Measurements from ENCODE around the gene CD300LG. TPM values are rescaled to one million over a fixed set of nuclear protein-coding genes. Genes with fewer than 3 reads are reported as not detected.

Gene CD300LG
- total and polyA plus RNA-seq, 2 experiments from 2014 or later, result not detected

DNA sequence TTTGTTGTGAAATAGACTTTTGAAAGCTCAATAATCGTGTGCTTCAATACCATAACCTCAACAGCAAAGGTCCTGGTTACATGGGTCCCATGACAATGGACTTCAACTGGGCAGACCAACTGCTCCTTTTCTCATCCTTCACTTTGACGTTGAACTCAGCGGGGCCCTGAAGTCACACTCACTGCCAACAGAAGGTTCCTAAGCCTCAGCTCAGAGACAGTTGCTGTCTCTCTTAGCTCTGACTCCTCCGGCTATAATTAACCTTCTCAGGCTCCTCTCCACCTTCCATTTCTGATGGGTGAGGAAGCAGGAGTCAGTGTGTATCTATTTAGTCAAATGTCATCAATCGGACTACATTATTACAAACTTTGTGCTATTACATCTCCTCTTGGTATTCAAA lies 37.9 kb upstream of the CD300LG start:
- Histone ChIP-seq H3K27ac (no peak overlapping the region), H4K20me1 (ENCODE audit: insufficient read depth, poor library complexity, severe bottlenecking) (no peaks in the 10 kb centered on the region), H3K27me3 (no peaks in the 10 kb centered on the region), H3K9me2 (replicated peaks; ENCODE audit: insufficient read depth) (no peaks in the 10 kb centered on the region), H3K9me3 (ENCODE audit: low read depth) (no peaks in the 10 kb centered on the region), H3K36me3 (replicated peaks; ENCODE audit: insufficient read depth, low read depth) (no peaks in the 10 kb centered on the region), H3K4me2 (no peak overlapping the region), H3K79me2 (no peaks in the 10 kb centered on the region), H3K4me3 (no peak overlapping the region), H2AFZ (no peak overlapping the region), H3K4me1 (ENCODE audit: insufficient read depth) (no peaks in the 10 kb centered on the region)
- DNase-seq (ENCODE audit: low spot score), result no peak
- WGBS (ENCODE audit: low lambda C conversion rate, missing lambda C conversion rate), result 94% methylated on average over 5 of the region's 5 CpGs
- TF ChIP-seq EZH2 (IDR thresholded peaks at IDR 0.05; ENCODE audit: borderline replicate concordance), result no peak
- TF ChIP-seq, protein P1, sequence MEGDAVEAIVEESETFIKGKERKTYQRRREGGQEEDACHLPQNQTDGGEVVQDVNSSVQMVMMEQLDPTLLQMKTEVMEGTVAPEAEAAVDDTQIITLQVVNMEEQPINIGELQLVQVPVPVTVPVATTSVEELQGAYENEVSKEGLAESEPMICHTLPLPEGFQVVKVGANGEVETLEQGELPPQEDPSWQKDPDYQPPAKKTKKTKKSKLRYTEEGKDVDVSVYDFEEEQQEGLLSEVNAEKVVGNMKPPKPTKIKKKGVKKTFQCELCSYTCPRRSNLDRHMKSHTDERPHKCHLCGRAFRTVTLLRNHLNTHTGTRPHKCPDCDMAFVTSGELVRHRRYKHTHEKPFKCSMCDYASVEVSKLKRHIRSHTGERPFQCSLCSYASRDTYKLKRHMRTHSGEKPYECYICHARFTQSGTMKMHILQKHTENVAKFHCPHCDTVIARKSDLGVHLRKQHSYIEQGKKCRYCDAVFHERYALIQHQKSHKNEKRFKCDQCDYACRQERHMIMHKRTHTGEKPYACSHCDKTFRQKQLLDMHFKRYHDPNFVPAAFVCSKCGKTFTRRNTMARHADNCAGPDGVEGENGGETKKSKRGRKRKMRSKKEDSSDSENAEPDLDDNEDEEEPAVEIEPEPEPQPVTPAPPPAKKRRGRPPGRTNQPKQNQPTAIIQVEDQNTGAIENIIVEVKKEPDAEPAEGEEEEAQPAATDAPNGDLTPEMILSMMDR (IDR thresholded peaks at IDR 0.05; ENCODE audit: poor library complexity), result no peak
- TF ChIP-seq EZH2phosphoT487 (IDR thresholded peaks at IDR 0.05; ENCODE audit: low read depth, severe bottlenecking, unreplicated experiment), result no peak

DNA sequence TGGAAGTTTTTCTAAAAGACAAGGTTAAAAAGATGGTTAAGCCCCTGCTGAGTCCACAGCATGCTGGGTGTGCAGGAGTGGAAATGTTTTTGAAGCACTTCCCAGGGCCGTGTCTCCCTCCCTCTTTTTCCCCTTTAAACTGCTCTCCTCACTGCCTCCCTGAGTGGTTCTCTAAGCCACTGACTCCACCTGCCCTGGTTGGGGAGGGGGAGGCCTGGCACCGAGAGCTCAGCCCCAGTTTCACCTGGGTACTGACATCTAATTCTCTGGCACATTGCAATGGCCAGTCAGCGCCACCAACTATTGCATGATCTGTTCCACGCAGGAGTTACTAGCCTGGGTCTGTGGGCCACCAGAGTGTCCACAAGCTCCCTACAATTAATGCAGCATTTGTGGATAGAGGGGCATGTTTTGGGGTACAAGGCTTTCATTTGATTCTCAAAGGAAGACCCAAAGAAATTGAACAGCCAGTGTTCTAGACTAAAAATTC lies 36.7 kb upstream of the CD300LG start:
- Histone ChIP-seq H3K4me1 (ENCODE audit: insufficient read depth) (peaks cover 3% of the 10 kb centered on the region), H3K79me2 (no peaks in the 10 kb centered on the region), H3K27me3 (no peaks in the 10 kb centered on the region), H3K9me3 (ENCODE audit: low read depth) (no peaks in the 10 kb centered on the region), H3K4me2 (no peak overlapping the region), H2AFZ (no peak overlapping the region), H3K9me2 (replicated peaks; ENCODE audit: insufficient read depth) (no peaks in the 10 kb centered on the region), H4K20me1 (ENCODE audit: insufficient read depth, poor library complexity, severe bottlenecking) (no peaks in the 10 kb centered on the region), H3K36me3 (replicated peaks; ENCODE audit: insufficient read depth, low read depth) (no peaks in the 10 kb centered on the region), H3K4me3 (no peak overlapping the region), H3K27ac (no peak overlapping the region)
- DNase-seq (ENCODE audit: low spot score), result no peak
- whole genome bisulfite sequencing (ENCODE audit: low lambda C conversion rate, missing lambda C conversion rate), result 93% methylated on average over 4 of the region's 4 CpGs
- TF ChIP-seq EZH2phosphoT487 (IDR thresholded peaks at IDR 0.05; ENCODE audit: low read depth, severe bottlenecking, unreplicated experiment) (no peak), EZH2 (IDR thresholded peaks at IDR 0.05; ENCODE audit: borderline replicate concordance) (no peak)
- TF ChIP-seq, protein P1 (IDR thresholded peaks at IDR 0.05; ENCODE audit: poor library complexity), result no peak

DNA sequence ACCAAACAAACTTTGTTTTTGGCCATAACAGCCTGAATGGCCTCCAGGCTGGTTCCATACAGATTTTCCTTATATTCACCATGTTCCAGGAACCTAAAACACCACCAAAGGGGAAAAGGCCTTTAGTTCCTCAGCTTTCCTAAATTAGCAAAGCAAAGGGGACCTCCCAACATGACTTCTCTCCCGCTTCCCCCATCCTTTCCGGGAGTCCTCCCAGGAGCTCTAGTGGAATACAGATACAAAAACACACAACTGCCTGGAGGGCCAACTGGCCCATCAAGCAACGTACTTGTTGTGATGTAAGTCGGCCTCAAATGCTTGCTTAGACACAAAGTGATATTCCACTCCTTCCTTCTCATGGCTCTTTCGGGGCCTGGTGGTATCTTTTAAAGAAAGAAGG lies 36.2 kb upstream of the CD300LG start:
- H3K79me2 ChIP-seq, result no peaks in the 10 kb centered on the region
- H3K4me3 ChIP-seq, result no peak overlapping the region
- H3K9me2 ChIP-seq (replicated peaks; ENCODE audit: insufficient read depth), result no peaks in the 10 kb centered on the region
- H3K9me3 ChIP-seq (ENCODE audit: low read depth), result no peaks in the 10 kb centered on the region
- TF ChIP-seq EZH2 (IDR thresholded peaks at IDR 0.05; ENCODE audit: borderline replicate concordance), result no peak
- no peak for TF ChIP-seq EZH2phosphoT487 (IDR thresholded peaks at IDR 0.05; ENCODE audit: low read depth, severe bottlenecking, unreplicated experiment)
- TF ChIP-seq, protein P1 (IDR thresholded peaks at IDR 0.05; ENCODE audit: poor library complexity), result no peak
- H4K20me1 ChIP-seq (ENCODE audit: insufficient read depth, poor library complexity, severe bottlenecking), result no peaks in the 10 kb centered on the region
- H3K4me1 ChIP-seq (ENCODE audit: insufficient read depth), result peaks cover 3% of the 10 kb centered on the region
- 84% methylated on average over 5 of the region's 5 CpGs for WGBS (ENCODE audit: low lambda C conversion rate, missing lambda C conversion rate)
- H3K36me3 ChIP-seq (replicated peaks; ENCODE audit: insufficient read depth, low read depth), result no peaks in the 10 kb centered on the region
- no peak overlapping the region for H2AFZ ChIP-seq
- H3K27ac ChIP-seq, result no peak overlapping the region
- H3K4me2 ChIP-seq, result no peak overlapping the region
- DNase-seq (ENCODE audit: low spot score), result no peak
- no peaks in the 10 kb centered on the region for H3K27me3 ChIP-seq
